Measurements from ENCODE around the gene SPTB. TPM values are rescaled to one million over a fixed set of nuclear protein-coding genes. Genes with fewer than 3 reads are reported as not detected.

SPTB gene
- total and polyA plus RNA-seq, 10 of the 15 experiments (the other 5 are each of a cell fraction or from before 2014, with no cell fraction given), result under 0.01 to 0.04 (median 0.02) TPM; not detected in 4

DNA sequence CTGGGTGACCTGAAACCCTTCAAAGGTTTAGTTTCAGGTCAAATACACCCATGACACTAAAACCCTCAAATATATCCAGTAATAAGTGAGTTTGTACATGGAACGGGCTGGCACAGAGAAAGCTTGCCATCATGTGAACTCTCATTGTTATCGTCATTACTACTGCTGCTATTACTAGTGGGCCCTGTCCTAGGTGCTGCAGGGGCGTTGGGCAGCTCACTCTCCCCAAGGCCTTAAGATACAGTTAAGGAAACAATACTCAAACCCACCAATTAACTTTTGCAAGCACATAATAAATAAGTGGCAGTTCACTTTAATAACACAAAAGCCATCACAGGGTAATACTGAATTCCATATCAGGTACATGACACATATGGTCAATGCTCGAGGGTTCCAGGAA lies 71.3 kb downstream of the SPTB start (continued):
- TF ChIP-seq NKRF (conservative IDR thresholded peaks at IDR 0.05) (no peak), POLR2AphosphoS2 (IDR thresholded peaks at IDR 0.05; ENCODE audit: low read depth, low read length) (no peak), KDM1A (IDR thresholded peaks at IDR 0.05; ENCODE audit: borderline replicate concordance) (no peak), MLLT1 (IDR thresholded peaks at IDR 0.05) (no peak)

- ChIA-PET SMC1A (ENCODE audit: uncharacterized antibody, unreplicated experiment) (no interaction called here), POLR2A (no interaction called here), CTCF (no interaction called here), RAD21 (ENCODE audit: unreplicated experiment) (no interaction called here)
- no peak for FAIRE-seq
- intact Hi-C loops (cut with micrococcal nuclease; ENCODE audit: unreplicated experiment), result no loop called here
- H3K79me2 ChIP-seq (ENCODE audit: control insufficient read depth, insufficient read depth, low read length), result no peaks in the 10 kb centered on the region
- BruUV-seq (replicated peaks), result no TSS peak
- no peak for DNase-seq (ENCODE audit: low read depth, low spot score)
- H3K27me3 ChIP-seq (replicated peaks in 1 of 2; ENCODE audit: control insufficient read depth in 2 of 2, insufficient read depth in 2 of 2, low read length in 1 of 2), result peaks cover 0 to 5% of the 10 kb centered on the region in 2 experiments; a peak in 2 of 4 replicates
- H3K27ac ChIP-seq (ENCODE audit: control insufficient read depth, insufficient read depth), result no peak overlapping the region
- H3K4me2 ChIP-seq (ENCODE audit: control insufficient read depth, insufficient read depth), result no peak overlapping the region
- H3K9ac ChIP-seq (ENCODE audit: control insufficient read depth, insufficient read depth, low read length), result no peak overlapping the region
- WGBS (ENCODE audit: insufficient coverage, insufficient replicate concordance, low lambda C conversion rate, missing lambda C conversion rate), result 43% methylated on average over 5 of the region's 5 CpGs
- H3K4me3 ChIP-seq, result no peak overlapping the region
- no peaks in the 10 kb centered on the region for H3K9me3 ChIP-seq (replicated peaks; ENCODE audit: control insufficient read depth, insufficient read depth, low read length)
- H3K36me3 ChIP-seq (ENCODE audit: control insufficient read depth in 2 of 2, insufficient read depth in 2 of 2, low read length in 1 of 2), result no peaks in the 10 kb centered on the region
- in situ Hi-C loops (cut with MboI), result no loop called here
- no peak overlapping the region for H2AFZ ChIP-seq (ENCODE audit: control insufficient read depth, low read depth, low read length)
- H3K4me1 ChIP-seq (ENCODE audit: control insufficient read depth, insufficient read depth, low read length), result no peaks in the 10 kb centered on the region
- no peaks in the 10 kb centered on the region for H4K20me1 ChIP-seq (ENCODE audit: control insufficient read depth, insufficient read depth)
- no peak for ATAC-seq
- TF ChIP-seq SUZ12 (IDR thresholded peaks at IDR 0.05; ENCODE audit: unreplicated experiment) (no peak), NR2C1 (IDR thresholded peaks at IDR 0.05) (no peak), MEF2B (IDR thresholded peaks at IDR 0.05; ENCODE audit: partially characterized antibody, poor library complexity, severe bottlenecking) (no peak), MLLT1 (IDR thresholded peaks at IDR 0.05) (no peak), REST (IDR thresholded peaks at IDR 0.05; ENCODE audit: low read depth, low read length) (no peak), NKRF (conservative IDR thresholded peaks at IDR 0.05) (no peak), MYB (IDR thresholded peaks at IDR 0.05; ENCODE audit: borderline replicate concordance, low read depth, low read length) (no peak)
These were observed 72.2 kb downstream of the SPTB start for GRCh38 chr14:64807551-64807950.
